Islet precursor cell (in vitro differentiated cells): ENCODE measurements around the gene GREB1.
A peak's percentile ranks its signal among the peaks of the same experiment; 100 is the strongest.
"Not testable (repeated sequence)": the region's sequence is repeated elsewhere in the genome, so short reads cannot be mapped to it uniquely, and the experiment has no call there.

Source experiments
- DNase-seq: peaks from one replicate; pipeline ENCODE4 v3.0.0-alpha.2; 2018

Gene GREB1

DNA sequence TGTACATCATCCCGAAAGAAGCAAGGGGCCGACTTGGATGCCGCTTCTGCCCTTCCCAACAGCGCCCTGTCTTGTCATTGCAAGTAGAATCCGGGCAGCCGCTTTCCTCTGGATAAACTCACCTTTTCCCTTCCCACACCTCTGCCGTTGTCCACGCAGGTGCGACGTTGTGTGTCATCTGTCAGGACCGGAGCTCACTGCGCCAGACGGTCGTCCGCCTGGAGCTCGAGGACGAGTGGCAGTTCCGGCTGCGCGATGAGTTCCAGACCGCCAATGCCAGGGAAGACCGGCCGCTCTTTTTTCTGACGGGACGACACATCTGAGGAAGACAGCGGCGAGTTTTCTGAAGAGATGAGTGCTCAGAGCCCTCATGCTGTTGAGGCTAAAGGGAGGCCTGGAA, 106.3 kb downstream of the GREB1 start:
- DNase-seq = no peak

DNA sequence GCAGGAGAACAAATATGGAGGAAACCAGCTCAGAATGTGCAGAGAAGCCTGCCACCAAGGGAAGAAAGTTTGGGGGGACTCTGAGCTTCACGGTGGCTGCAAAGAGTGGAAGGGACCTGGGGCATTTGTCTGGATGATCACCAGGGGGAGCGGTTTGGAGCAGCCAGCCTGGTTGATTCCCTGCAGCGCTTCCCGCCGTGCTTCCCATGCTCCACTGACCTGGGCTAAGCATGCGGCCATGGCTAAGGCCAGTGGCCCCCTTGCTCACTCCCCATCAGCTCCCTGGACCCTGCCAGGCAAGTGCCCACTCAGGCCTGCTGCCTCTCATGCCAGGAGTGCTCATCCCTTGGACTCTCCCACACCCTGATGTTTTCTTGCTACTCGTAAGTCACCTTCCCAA, 109.1 kb downstream of the GREB1 start:
- no peak for DNase-seq

DNA sequence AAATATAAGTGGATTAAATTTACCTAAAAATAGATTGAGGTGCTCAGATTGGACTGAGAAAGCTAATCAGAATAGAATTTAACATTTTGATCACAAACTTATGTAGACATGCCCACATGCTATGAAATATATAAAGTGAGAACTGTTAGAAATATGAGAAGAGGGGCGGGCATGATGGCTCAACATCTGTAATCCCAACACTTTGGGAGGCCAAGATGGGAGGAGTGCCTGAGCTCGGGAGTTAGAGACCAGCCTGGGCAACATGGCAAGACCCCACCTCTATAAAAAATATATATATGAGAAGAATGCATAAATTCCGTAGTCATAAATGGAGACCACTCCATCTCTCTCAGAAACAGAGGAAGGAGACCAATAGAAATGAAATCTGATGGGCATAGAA, 110.4 kb downstream of the GREB1 start:
- DNase-seq = no peak

DNA sequence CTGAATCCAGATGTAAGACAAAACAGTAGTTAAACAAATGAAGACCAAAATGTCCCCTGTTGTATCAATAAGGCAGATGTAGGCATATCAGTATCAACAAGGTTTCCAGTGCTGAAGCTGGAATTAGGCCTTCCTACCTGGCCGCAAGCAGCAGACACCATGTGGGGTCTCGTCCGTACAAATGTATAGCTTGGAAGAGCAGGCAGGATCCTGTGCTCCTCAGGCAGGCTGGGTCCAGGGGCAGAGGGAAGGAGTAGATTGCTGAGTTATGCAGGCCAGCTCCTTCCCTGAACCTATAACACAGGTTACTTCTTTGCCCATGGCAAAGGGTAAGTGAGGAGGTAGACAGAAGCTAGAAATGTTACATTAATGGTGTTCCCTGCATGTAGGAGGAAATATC, 112.7 kb downstream of the GREB1 start:
- DNase-seq = no peak

DNA sequence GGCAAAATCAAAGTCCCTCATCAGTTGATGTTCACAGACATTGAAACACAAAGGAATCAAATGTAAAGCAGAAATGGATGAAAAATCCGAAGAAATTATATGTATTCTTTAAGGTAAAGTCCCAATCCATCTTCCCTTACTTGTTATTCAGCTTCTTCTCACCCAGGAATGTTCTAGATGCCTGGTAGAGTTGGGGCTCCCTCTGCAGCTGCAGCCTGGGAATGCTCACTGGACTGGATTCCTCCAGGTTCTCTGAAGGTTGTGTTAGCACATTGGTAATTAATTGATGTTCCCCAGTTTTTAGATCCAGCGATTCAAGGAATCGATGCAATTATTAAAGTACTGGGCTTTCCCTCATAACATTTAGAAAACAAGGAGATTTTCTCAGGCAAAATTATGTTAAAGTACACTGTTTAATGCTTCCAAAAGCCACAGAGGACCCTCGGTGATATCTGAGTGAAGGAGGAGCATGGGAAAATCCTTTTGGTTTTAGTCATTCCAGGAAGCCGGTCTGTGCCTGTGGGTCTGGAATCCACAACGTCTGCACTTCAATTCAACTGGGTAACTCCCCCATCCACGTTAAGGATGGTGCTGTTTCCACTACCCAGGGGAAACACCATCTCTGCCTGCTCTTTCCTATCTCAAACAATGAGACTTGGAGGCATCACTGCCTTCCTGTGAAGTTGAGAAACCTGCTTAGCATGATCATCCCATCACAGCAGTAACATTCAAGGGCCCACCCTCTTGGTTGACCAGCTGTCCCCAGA, 114.2 kb downstream of the GREB1 start:
- peak; percentile 70 for DNase-seq

DNA sequence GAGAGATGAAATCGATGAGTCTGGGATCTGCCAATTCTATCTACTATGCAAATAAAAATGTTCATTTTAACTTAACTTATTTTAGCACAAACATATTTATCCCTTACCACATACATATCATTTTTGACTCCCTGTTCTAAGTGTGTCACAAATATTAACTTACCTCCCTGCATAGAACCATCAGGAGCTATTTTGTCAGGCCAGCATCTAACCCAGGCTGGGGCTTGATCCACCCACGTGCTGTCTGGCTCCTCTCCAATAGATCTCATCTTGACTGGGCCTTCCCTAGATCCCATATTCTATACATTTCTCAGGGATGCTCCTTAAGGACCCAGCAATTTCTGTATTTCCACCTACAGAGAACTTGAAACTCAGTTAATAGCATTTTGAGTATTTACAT, 115.2 kb downstream of the GREB1 start:
- no peak for DNase-seq

DNA sequence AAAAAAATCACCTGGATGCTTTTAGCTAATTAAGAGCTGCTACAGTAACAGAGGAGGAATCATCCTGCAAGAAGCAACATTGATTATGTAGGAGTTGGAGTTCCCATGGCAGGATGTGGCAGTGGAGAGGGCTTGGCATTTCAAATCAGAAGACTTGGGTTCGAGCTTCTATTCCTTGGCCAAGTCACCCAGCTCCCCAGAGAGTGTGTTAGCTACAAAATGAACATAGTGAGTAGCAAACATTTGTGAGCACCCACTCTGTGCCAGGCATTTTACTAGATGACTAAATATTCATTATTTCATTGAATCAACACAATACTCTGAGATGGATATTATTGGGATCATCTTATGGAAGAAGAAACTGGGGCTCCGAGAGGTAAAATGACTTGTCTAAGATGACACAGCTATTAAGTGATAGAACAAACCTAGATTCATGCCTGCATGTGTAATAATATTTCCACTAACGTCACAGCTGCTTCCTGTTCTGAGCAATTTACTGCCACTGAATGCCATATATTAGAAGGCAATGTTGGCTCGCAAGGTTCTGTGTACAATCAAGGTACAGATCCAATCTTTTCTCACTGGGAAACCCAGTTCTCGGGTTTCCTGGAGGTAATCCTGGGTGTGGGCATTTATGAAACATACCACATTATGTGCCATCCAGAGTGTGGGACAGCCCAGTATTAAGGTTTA, 118.2 kb downstream of the GREB1 start:
- DNase-seq = peak; percentile 13

DNA sequence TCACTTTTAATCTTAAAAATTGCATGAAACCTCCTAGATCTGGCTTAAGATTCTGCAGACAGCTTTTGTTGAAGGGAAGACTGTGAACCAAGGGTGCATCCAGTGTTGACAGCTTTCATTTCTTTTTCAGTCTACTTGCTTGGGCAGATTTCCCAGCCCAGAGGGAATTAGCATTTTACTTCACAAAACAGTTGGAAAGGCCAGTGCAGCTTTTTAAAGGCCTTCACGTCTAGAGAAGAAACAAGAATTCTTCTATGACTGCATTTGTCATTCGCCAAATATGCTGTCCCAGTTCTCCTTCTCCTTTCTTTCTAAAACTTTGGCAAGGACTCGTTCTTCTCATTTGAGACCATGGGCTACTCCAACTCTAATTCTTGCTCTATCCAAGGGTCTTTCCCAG, 118.7 kb downstream of the GREB1 start:
- DNase-seq = no peak

DNA sequence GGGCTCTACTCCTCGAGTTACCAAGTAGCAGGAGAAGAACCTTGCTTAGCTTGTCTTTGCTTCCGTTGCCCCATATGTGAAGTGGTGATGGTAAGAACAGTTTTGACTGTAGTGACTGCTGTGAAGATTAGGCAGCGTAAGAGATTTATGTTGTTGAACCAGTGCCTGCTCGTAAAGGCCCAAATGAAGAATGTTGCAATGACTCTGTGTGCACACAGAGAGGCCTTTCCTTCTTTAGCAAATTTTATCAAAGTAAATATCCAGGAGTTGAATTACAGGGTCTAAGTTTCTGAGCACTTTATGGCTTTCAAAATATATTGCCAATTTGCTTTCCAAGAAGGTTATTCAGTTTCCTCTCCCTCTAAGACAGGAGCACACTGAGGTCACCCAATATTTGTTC, 121.7 kb downstream of the GREB1 start:
- DNase-seq = no peak

DNA sequence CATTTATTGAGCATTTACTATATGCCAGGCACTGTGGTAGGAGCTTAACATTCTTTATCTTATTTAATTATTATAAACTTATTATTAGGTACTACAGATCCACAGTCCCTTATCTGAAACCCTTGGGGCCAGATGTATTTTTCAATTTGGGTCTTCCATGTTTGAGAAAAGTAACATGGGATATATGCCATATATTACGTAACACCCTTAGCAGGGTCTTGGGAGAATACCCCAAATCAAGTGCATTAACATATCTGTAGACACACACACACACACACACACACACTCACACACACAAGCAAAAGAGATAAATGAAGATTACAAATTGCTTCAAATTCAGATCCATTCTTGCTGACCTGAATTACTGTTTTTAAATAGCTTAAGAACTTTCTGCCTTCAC, 122.4 kb downstream of the GREB1 start:
- no peak for DNase-seq

DNA sequence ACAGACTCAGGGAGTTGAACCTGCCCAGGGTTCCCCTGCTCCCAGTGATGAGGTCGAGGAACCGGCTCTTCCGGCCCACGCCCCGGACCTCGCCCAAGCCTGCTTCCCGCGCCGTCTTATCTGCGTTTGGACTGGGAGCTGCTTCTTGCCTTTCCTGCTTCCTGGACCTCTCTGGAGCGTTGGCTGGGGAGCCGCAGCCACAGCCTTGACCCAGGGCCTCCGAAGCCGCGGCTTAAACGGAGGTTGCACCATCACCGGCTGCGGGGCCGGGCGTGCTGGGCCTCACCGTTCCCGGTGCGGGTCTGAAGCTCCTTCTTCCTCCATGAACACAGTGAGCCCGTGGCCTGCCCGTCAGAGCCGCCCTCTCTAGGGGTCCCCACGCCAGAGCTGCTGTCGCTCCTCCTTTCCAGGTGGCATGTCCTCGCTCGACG, 122.8 kb downstream of the GREB1 start:
- DNase-seq = no peak

DNA sequence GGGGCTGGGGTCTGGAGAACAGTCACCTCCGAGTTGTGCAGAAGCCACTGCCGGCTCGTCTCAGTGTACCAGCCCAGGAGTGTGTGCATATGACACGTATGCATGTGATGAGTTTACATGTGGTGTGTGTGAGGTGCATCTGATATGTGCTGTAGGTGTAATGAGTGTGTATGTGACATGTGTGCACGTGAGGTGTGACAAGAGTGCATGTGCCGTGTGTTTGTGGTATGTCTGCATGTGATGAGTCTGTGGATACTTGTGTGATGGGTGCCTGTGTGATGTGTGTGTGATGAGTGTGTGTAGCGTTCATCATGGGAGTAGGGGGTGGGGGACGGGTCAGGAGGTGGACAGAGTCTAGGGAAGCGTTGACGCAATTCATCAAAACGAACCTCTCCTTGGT, 123.3 kb downstream of the GREB1 start:
- DNase-seq = no peak

DNA sequence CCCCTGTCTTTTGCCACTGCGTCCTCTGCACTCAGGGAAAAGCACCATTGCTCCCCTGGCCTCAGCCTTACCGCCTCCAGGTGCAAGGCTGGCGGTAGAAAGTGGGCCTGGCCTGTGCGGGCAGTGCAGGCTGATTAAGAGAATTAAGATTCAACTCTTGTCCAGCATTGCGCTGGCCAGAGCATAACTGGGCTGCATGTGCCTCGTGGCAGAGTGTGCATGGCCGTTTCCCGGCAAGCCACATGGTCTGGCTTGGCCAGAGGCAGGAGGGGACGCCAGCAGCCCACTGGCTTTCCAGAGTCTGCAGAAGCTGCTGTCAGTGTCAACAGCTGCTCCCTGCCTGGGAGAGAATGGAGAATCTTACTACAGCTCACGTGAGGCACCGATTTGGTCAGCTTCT, 123.8 kb downstream of the GREB1 start:
- DNase-seq = no peak

DNA sequence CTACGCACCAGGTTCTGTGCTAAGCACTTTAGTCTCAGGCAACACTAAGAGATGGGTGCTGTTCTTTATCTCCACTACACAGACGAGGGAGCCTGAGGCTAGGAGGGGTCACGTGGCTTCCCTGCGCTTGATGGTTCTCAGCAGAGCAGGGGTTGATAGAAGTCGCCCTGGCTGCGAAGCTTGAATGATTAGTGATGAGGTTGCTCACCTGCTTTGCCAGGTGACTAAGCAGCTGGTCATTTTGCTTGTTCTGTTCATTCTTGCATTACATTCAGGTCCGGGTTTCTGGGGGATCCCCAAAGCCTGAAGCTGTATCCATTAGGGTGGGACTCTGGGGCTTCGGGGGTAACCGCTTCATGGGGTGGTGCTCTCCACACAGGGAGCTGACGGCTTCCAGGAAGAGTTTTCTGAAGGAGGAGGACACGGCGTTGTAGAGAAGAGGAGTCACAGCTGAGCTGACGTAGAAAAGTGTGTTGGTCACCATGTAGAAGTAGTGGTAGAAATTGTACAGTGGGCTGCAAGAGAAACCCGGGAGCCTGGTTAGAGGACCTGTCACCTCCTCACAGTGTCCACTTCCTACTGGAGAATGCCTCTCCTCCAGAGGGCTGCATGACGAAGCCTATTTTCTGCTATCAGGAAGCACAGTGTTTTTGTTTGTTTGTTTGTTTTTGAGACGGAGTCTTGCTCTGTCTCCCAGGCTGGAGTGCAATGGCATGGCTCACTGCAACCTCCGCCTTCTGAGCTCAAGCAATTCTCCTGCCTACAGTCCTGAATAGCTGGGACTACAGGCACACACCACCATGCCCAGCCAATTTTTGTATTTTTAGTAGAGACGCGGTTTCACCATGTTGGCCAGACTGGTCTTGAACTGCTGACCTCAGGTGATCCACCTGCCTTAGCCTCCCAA, 124.6 kb downstream of the GREB1 start:
- no peak for DNase-seq

DNA sequence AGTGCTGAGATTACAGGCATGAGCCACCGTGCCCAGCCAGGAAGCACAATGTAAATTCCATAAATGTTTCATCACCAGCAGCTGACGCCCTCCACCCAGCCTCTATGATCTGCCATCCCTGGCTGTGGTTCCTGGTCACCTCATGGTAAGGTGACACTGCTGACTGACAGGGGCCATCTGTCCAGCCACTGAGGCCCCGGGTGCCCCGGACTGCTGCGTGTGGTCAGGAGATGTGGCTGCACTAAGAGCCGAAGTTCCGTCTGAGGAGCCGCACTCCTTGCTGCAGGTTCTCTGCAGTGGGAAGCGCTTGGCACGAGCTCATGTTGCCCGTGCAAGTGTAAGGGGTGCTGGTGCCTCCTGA, 125.2 kb downstream of the GREB1 start:
- DNase-seq = no peak

DNA sequence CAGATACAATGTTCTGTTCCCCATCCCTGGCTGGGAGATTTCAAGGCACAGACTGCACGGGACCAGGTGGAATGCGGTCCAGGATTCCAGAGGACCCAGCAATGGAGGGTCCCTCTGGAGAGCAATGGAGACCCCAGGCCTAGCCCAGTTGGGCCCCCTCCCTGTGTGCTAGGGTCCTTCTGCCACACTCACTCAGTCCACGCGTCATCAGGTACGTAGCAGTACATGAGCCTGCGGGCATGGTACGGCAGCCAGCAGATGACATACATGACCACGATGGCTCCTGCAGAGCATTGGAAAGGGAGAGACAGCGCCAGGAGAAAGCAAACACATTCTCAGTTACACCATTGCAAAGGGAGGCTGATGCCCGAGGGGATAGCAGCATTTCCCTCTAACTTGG, 126.0 kb downstream of the GREB1 start:
- peak; percentile 35 for DNase-seq

DNA sequence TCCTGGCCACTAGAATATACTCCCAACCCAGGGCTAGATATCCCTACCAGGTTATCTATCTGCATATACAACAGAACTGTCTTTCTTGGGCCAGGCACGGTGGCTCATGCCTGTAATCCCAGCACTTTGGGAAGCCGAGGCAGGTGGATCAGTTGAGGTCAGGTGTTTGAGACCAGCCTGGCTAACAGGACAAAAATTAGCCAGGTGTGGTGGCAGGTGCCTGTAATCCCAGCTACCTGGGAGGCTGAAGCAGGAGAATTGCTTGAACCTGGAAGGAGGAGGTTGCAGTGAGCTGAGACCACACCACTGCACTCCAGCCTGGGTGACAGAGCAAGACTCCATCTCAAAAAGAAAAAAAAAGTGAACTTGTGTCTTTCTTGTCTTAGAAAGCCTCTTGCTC, 126.6 kb downstream of the GREB1 start:
- DNase-seq = not testable (repeated sequence)

DNA sequence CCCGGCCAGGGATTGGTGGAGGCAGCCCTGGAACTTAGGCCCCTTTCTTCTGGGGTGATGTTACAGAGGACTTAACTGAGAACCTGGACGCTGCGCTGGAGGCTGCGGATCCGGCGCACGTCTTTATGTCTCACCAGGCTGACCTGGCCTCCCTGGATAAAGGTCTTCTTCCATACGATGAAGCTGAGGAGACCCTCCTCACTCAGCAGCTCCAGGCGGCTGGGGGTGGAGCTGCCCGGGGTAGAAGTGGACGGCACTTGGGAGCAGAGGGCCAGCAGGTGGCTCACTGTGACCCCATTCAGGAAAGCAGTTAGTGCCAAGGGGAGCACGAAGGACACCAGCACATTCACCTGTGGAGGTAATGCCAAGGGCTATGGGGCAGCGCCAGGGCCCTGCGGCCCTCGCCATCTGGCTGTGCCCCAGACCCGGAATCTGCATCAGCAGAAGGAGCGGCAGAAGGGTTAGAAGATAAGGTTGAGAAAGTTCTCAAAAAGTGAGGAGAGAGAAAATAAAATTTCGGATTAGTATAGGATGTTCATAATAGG, 128.1 kb downstream of the GREB1 start:
- DNase-seq = peak; percentile 47

DNA sequence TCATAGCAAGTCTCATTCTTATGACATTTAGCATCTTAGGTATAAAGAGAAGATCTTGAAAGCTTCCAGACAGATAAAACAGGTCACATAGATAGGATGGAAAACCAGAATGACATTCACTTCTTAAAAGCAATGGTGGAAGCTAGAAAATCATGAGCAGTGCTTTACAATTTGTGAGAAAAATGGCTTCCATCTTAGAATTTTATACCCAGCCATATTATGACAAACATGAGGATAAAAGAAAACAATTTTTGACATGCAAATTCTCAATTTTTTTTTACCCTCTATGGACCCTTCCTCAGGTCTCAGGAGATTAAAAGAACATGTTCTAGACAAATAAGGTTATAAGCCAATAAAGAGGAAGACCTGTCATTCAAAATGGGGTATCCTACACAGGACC, 129.0 kb downstream of the GREB1 start:
- DNase-seq = no peak

DNA sequence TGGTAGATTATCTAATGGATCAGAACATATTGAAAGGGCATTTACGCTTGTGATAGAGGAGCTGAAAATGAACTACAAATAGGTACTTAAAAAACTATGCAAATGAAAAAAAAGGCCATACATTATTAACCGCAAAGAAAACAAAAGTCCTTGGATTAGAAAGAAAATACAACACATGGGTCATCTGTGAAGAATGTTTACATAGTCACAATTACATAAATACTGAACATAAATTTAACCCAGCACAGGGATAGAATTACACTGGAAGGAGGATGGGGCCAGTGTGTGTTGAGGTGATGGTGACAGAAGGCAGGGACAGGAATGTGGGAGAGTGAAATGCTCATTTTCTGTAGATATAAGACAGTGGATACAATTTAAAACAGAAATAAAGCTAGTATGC, 129.6 kb downstream of the GREB1 start:
- DNase-seq = no peak

DNA sequence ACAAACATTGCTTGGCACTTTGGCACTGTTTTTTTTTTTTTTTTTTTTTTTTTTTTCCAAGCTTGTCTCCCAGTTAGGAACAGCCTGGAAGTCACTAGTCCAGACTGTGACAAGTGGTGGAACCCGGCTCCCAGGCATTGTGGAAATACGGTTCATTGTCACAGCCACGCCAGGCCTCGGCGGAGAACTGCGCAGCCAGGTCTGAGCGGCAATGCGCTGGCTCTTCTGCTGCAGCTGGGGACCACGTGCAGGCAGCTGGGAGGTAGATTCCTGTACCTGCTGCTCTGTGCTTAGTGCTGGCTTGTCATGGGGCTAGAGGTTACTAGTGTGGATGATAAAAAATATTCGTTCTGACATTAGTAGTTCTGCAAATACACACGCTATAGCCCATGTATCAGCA, 131.2 kb downstream of the GREB1 start:
- DNase-seq = no peak

DNA sequence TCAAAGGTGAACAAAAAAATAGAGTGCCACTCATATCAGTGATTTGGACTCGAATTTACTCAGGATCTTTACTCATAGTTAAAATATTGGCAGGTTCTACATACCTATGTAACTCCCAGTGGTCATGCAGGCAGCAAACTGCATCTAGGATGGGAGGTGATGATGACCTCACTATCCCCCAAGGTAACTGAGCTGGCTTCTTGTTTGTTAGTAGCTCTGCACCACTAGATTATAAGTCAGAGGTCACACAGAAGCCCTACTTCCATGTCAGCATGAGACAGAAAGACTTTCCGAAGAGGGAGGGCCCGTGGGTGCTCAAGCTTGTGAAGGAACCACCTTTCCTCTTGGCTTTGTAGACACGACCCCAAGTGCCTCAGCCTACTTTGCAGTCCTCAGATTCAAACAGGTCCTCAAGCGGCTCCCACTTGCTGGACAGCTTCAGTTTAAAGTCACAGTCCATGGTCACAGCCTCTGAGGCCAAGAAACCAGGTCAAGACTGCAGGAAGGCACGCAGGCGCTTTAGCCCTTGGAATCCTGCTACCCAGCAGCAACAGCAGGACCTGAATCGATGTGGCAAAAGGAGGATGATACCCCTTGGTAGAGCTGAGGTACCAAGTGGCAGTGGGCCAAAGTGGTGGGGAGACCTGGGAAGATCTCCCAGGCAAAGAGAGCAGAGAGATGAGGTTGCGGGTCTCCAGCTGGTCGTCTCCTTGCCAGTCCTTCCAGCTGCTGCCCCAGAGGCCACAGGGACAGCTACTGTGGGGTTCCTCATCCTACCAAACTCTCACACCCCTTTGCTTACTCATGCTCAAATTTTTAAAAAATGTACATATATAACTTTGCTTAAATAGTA, 131.9 kb downstream of the GREB1 start:
- DNase-seq = peak; percentile 52
